Activated CD8-positive, alpha-beta memory T cell treated with anti-CD3 and anti-CD28 coated beads for 36 hours (primary cell): ENCODE measurements around the gene RPL37. TPM values are rescaled to one million over a fixed set of nuclear protein-coding genes. Genes with fewer than 3 reads are reported as not detected.
"Not testable (repeated sequence)": the region's sequence is repeated elsewhere in the genome, so short reads cannot be mapped to it uniquely, and the experiment has no call there.

Source experiments
- CTCF ChIA-PET: fragments of 350-600 bp; sonication (Branson Sonifier 250); formaldehyde crosslinking; loops from one replicate; lab custom pipeline; 2021; ENCODE audit warnings: antibody characterized with exemption; lab: Charles Lee
- POLR2A ChIA-PET: fragments of 350-600 bp; sonication (Branson Sonifier 250); formaldehyde crosslinking; loops from one replicate; lab custom pipeline; 2021; ENCODE audit warnings: antibody characterized with exemption; lab: Charles Lee
- total RNA-seq, 2 experiments: library from RNA; stranded (reverse); gene quantifications; one replicate each; pipeline ENCODE4 v1.2.3, GENCODE V29; 2021

The RPL37 gene
- total RNA-seq, 2 experiments from 2014 or later: 1,602 to 1,650 TPM

GRCh38 chr5:40841068-40841805 is 6.2 kb upstream of the RPL37 start, which contains the start of gene CARD6:
TSS of gene CARD6 (plus strand) at chr5:40841367. CDS start at chr5:40841383, 16 bp downstream.
- ChIA-PET CTCF (interaction anchor here (0.6 kb wide), 1 partner anchor 42 kb away, joined by 4 read pairs; no protein-coding TSS in a partner anchor), POLR2A (no interaction called here)

GRCh38 chr5:40838086-40838485 is 3.1 kb upstream of the RPL37 start:
- POLR2A ChIA-PET: no interaction called here
- CTCF ChIA-PET: no interaction called here

GRCh38 chr5:40834391-40834848 is 602 bp downstream of the RPL37 start:
- ChIA-PET POLR2A (interaction anchor here (1.3 kb wide), 2 partner anchors 9 to 33 kb away, joined by 3 read pairs; no protein-coding TSS in a partner anchor), CTCF (no interaction called here)

GRCh38 chr5:40833712-40834229 is 1.3 kb downstream of the RPL37 start:
- POLR2A ChIA-PET: interaction anchor here (1.3 to 1.4 kb wide), 3 partner anchors 8 to 154 kb away, joined by 3 to 4 read pairs (median 3); partner anchors contain the start of gene PTGER4
- CTCF ChIA-PET: interaction anchor here (1.4 kb wide), 1 partner anchor 13 kb away, joined by 3 read pairs; no protein-coding TSS in a partner anchor

GRCh38 chr5:40832345-40832744 is 2.7 kb downstream of the RPL37 start:
- POLR2A ChIA-PET: interaction anchor here (0.7 to 2.3 kb wide), 3 partner anchors 19 to 152 kb away, joined by 4 to 8 read pairs (median 4); partner anchors contain the start of gene PTGER4
- CTCF ChIA-PET: interaction anchor here (0.6 to 1.6 kb wide), 2 partner anchors 11 to 19 kb away, joined by 3 to 5 read pairs; no protein-coding TSS in a partner anchor

GRCh38 chr5:40831346-40832210 is 3.4 kb downstream of the RPL37 start:
- ChIA-PET POLR2A (interaction anchor here (0.7 to 2.3 kb wide), 2 partner anchors 18 to 45 kb away, joined by 4 to 8 read pairs; no protein-coding TSS in a partner anchor), CTCF (interaction anchor here (0.8 to 1.6 kb wide), 2 partner anchors 11 to 18 kb away, joined by 3 to 5 read pairs; no protein-coding TSS in a partner anchor)

- CTCF ChIA-PET: no interaction called here
- POLR2A ChIA-PET: interaction anchor here (0.6 to 1.0 kb wide), 5 partner anchors 10 to 57 kb away, joined by 3 to 6 read pairs (median 4); no protein-coding TSS in a partner anchor
Observed at GRCh38 chr5:40829748-40830533, 5.1 kb downstream of the RPL37 start.

GRCh38 chr5:40828690-40829661 is 6.0 kb downstream of the RPL37 start:
- ChIA-PET POLR2A (interaction anchor here (0.9 to 1.0 kb wide), 3 partner anchors 9 to 15 kb away, joined by 3 to 10 read pairs (median 4); no protein-coding TSS in a partner anchor), CTCF (no interaction called here)

GRCh38 chr5:40828021-40828631 is 6.9 kb downstream of the RPL37 start:
- ChIA-PET CTCF (no interaction called here), POLR2A (no interaction called here)

GRCh38 chr5:40827188-40827977 is 7.6 kb downstream of the RPL37 start:
- ChIA-PET POLR2A (interaction anchor here (1.4 kb wide), 1 partner anchor 14 kb away, joined by 5 read pairs; no protein-coding TSS in a partner anchor), CTCF (no interaction called here)

- ChIA-PET CTCF (no interaction called here), POLR2A (interaction anchor here (0.6 to 1.4 kb wide), 3 partner anchors 8 to 56 kb away, joined by 3 to 5 read pairs (median 3); partner anchors contain the start of gene RPL37)
Observed at GRCh38 chr5:40826489-40827187, 8.4 kb downstream of the RPL37 start.

- POLR2A ChIA-PET: interaction anchor here (0.6 to 1.4 kb wide), 3 partner anchors 9 to 55 kb away, joined by 3 to 5 read pairs (median 3); partner anchors contain the start of gene RPL37
- CTCF ChIA-PET: not testable (repeated sequence)
Observed at GRCh38 chr5:40825461-40826043, 9.5 kb downstream of the RPL37 start.

- POLR2A ChIA-PET: no interaction called here
- CTCF ChIA-PET: no interaction called here
Observed at GRCh38 chr5:40823459-40823858, 11.6 kb downstream of the RPL37 start.

GRCh38 chr5:40813698-40814281 is 21.2 kb downstream of the RPL37 start:
- ChIA-PET CTCF (interaction anchor here (1.5 kb wide), 1 partner anchor 18 kb away, joined by 5 read pairs; no protein-coding TSS in a partner anchor), POLR2A (interaction anchor here (0.7 to 1.2 kb wide), 4 partner anchors 13 to 18 kb away, joined by 3 to 8 read pairs (median 6); partner anchors contain the start of gene PRKAA1)
